MM.1S (cell line): Measurements from ENCODE around the gene RREB1.

Experiments used
- DNase-seq: peaks from one replicate; pipeline ENCODE4 v3.0.0-alpha.2; 2015
- H2AFZ ChIP-seq: fragments of 300-600 bp; sonication (generic); 2 replicates; pipeline ENCODE4 v1.6.0; 2016; ENCODE audit warnings: antibody characterized with exemption, low read length
- H3F3A ChIP-seq: fragments of 300-600 bp; sonication (generic); 2 replicates; pipeline ENCODE4 v1.6.1; 2016; ENCODE audit warnings: mild to moderate bottlenecking, antibody characterized with exemption, low read length, moderate library complexity, mixed read lengths; ENCODE audit not compliant: insufficient read depth
- H3K27ac ChIP-seq: fragments of 300-600 bp; sonication (generic); 2 replicates; pipeline ENCODE4 v1.5.1; 2016; ENCODE audit warnings: mild to moderate bottlenecking, low read length
- H3K27me3 ChIP-seq: fragments of 300-600 bp; sonication (generic); replicated peaks from 2 replicates; pipeline ENCODE4 v1.6.0; 2016; ENCODE audit warnings: low read length; ENCODE audit not compliant: insufficient read depth
- H3K36me3 ChIP-seq: fragments of 300-600 bp; sonication (generic); replicated peaks from 2 replicates; pipeline ENCODE4 v1.6.1; 2016; ENCODE audit warnings: mild to moderate bottlenecking, low read length, mixed read lengths; ENCODE audit not compliant: insufficient read depth
- H3K4me1 ChIP-seq: fragments of 300-600 bp; sonication (generic); 2 replicates; pipeline ENCODE4 v1.6.1; 2016; ENCODE audit warnings: low read length, mixed read lengths
- H3K4me2 ChIP-seq: fragments of 300-600 bp; sonication (generic); 2 replicates; pipeline ENCODE4 v1.6.0; 2016; ENCODE audit warnings: low read depth, low read length
- H3K4me3 ChIP-seq: fragments of 300-600 bp; sonication (generic); 2 replicates; pipeline ENCODE4 v1.5.1; 2016; ENCODE audit warnings: low read length, mixed read lengths
- H3K79me2 ChIP-seq: fragments of 300-600 bp; sonication (generic); 2 replicates; pipeline ENCODE4 v1.6.1; 2016; ENCODE audit warnings: mixed run types, low read length, mixed read lengths
- H3K9ac ChIP-seq: fragments of 300-600 bp; sonication (generic); 2 replicates; pipeline ENCODE4 v1.6.1; 2016; ENCODE audit warnings: low read length, mixed read lengths
- H3K9me2 ChIP-seq: fragments of 300-600 bp; sonication (generic); replicated peaks from 2 replicates; pipeline ENCODE4 v1.6.1; 2016; ENCODE audit warnings: mild to moderate bottlenecking, low read length, mixed read lengths; ENCODE audit not compliant: insufficient read depth
- H3K9me3 ChIP-seq: fragments of 300-600 bp; sonication (generic); replicated peaks from 2 replicates; pipeline ENCODE4 v1.6.1; 2016; ENCODE audit warnings: mild to moderate bottlenecking, low read length, mixed read lengths; ENCODE audit not compliant: insufficient read depth
- H4K20me1 ChIP-seq: fragments of 300-600 bp; sonication (generic); 2 replicates; pipeline ENCODE4 v1.6.1; 2016; ENCODE audit warnings: mild to moderate bottlenecking, low read length, moderate library complexity, mixed read lengths; ENCODE audit not compliant: insufficient read depth
- CTCF ChIP-seq: fragments of 300-600 bp; sonication (generic); IDR thresholded peaks from 2 replicates; pipeline ENCODE4 v1.5.1; 2016; ENCODE audit warnings: antibody characterized with exemption, low read length, mixed read lengths
- EZH2 ChIP-seq: fragments of 300-600 bp; sonication (generic); optimal IDR thresholded peaks from 2 replicates; pipeline ENCODE3; 2017; ENCODE audit warnings: low read depth, mild to moderate bottlenecking, antibody characterized with exemption, low read length, mixed read lengths
- EZH2phosphoT487 ChIP-seq: fragments of 300-600 bp; sonication (generic); IDR thresholded peaks from 2 replicates; pipeline ENCODE4 v1.6.1; 2018; ENCODE audit warnings: antibody characterized with exemption, low read length

RREB1 gene

GRCh38 chr6:7255918-7256317, 148.2 kb downstream of the RREB1 start:
- H3K4me2 ChIP-seq = no peak overlapping the region
- no peak for DNase-seq
- no peak overlapping the region for H3K4me3 ChIP-seq
- TF ChIP-seq EZH2phosphoT487 (no peak), CTCF (no peak), EZH2 (no peak)
- no peaks in the 10 kb centered on the region for H4K20me1 ChIP-seq
- H3K27me3 ChIP-seq = peaks cover 11% of the 10 kb centered on the region
- H3K9me3 ChIP-seq = no peaks in the 10 kb centered on the region
- H2AFZ ChIP-seq = no peak overlapping the region
- H3K27ac ChIP-seq = no peak overlapping the region
- no peaks in the 10 kb centered on the region for H3K4me1 ChIP-seq
- H3K36me3 ChIP-seq = no peaks in the 10 kb centered on the region
- no peaks in the 10 kb centered on the region for H3F3A ChIP-seq
- H3K79me2 ChIP-seq = no peaks in the 10 kb centered on the region
- H3K9ac ChIP-seq = no peak overlapping the region
- H3K9me2 ChIP-seq = no peaks in the 10 kb centered on the region

- no peak overlapping the region for H3K4me3 ChIP-seq
- no peaks in the 10 kb centered on the region for H4K20me1 ChIP-seq
- no peaks in the 10 kb centered on the region for H3K9me2 ChIP-seq
- no peak for DNase-seq
- H3K36me3 ChIP-seq = no peaks in the 10 kb centered on the region
- H3K27me3 ChIP-seq = peaks cover 11% of the 10 kb centered on the region
- H3K9me3 ChIP-seq = no peaks in the 10 kb centered on the region
- H3F3A ChIP-seq = no peaks in the 10 kb centered on the region
- no peaks in the 10 kb centered on the region for H3K4me1 ChIP-seq
- H3K79me2 ChIP-seq = no peaks in the 10 kb centered on the region
- H3K27ac ChIP-seq = no peak overlapping the region
- TF ChIP-seq EZH2 (no peak), CTCF (no peak), EZH2phosphoT487 (no peak)
- H3K9ac ChIP-seq = no peak overlapping the region
- no peak overlapping the region for H3K4me2 ChIP-seq
- no peak overlapping the region for H2AFZ ChIP-seq
These were observed 149.0 kb downstream of the RREB1 start for GRCh38 chr6:7256785-7257184.

GRCh38 chr6:7257521-7258230, 149.9 kb downstream of the RREB1 start:
- H3K4me2 ChIP-seq = no peak overlapping the region
- no peaks in the 10 kb centered on the region for H3K9me3 ChIP-seq
- peaks cover 11% of the 10 kb centered on the region for H3K27me3 ChIP-seq
- no peaks in the 10 kb centered on the region for H3K36me3 ChIP-seq
- no peak overlapping the region for H2AFZ ChIP-seq
- no peak overlapping the region for H3K4me3 ChIP-seq
- H3F3A ChIP-seq = no peaks in the 10 kb centered on the region
- H3K9me2 ChIP-seq = no peaks in the 10 kb centered on the region
- no peak overlapping the region for H3K27ac ChIP-seq
- no peaks in the 10 kb centered on the region for H4K20me1 ChIP-seq
- TF ChIP-seq EZH2phosphoT487 (no peak), CTCF (no peak), EZH2 (no peak)
- DNase-seq = no peak
- H3K9ac ChIP-seq = no peak overlapping the region
- H3K79me2 ChIP-seq = no peaks in the 10 kb centered on the region
- H3K4me1 ChIP-seq = no peaks in the 10 kb centered on the region
